Activated naive CD4-positive, alpha-beta T cell (primary cell): ENCODE results near the gene MCEE.
"Not testable (repeated sequence)": the region's sequence is repeated elsewhere in the genome, so short reads cannot be mapped to it uniquely, and the experiment has no call there.

Source experiments
- DNase-seq, 4 experiments: peaks; one replicate each; lab custom pipeline; 2025; lab: John Stamatoyannopoulos, UW

MCEE gene

DNA sequence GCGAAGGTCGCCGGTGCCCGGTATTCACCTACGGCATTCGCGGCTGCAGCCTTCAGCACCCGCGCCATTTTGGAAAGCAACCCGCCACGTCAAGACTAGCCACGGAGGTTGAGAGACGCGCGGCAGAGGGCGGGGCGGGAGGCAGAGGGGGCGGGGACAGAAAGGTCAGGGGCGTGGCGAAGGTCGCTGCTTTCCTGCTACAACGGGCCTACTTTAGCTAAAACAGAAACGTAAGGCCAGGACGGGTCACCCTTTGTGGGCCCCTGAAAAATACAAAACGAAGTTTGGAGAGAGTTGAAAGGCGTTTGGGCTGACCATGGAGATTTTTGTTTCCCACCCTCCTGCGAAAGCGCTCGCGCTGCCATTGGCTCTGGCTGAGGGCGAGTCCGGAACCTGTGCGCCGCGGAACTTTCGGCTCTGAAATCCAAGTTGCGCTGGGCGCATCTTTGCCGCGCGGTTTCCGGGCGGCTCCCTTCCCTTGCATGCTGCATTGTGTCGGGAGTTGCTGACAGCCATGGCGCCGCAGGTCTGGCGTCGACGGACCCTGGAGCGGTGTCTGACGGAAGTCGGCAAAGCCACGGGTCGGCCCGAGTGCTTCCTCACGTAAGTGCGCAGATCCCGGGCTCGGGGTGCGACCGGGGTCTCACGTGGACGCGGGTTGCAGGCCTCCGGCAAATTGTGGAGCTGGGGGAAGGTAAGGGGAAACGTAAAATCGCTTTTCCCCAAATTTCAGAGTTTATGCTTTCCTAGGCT, at the start of gene MCEE, which contains the start of gene MPHOSPH10:
MCEE (minus strand) TSS at position 78 of the 753 bp plus-strand sequence; CDS start at position 68, 10 bp downstream.
MPHOSPH10 (plus strand) TSS at position 483 of the 753 bp plus-strand sequence; CDS start at position 515, 32 bp downstream.
- peak; percentile 79 to 85 (median 84) for DNase-seq

GRCh38 chr2:71178836-71179235, 48.8 kb upstream of the MCEE start:
- DNase-seq = not testable (repeated sequence)

- no peak for DNase-seq
Observed at GRCh38 chr2:71174207-71174606, 44.2 kb upstream of the MCEE start.

GRCh38 chr2:71173096-71173495, 43.1 kb upstream of the MCEE start:
- DNase-seq = no peak

DNA sequence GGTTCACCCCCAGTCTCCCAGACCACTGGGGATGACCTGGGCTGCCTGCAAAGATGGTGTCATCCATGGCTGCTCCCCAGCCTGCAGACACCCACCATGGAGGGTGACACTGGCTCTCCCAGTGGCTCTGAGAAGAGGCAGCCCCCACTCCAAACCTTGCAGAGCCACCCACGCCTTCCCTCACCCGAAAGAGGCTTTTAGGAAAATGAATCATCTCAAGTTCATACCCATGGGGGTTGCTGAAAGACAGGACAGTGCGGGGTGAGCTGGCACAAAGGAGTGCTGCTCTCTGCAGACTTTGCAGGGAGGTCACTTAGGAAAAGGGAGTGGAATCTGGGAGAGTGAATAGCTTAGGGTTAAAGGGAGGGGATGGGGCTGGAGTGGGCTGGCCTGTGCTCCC, 36.8 kb upstream of the MCEE start:
- no peak for DNase-seq

- peak; percentile 12 to 47 (median 32) for DNase-seq
Observed at GRCh38 chr2:71157124-71157793, 27.2 kb upstream of the MCEE start.

GRCh38 chr2:71156573-71156972, 26.5 kb upstream of the MCEE start:
- DNase-seq = no peak

DNA sequence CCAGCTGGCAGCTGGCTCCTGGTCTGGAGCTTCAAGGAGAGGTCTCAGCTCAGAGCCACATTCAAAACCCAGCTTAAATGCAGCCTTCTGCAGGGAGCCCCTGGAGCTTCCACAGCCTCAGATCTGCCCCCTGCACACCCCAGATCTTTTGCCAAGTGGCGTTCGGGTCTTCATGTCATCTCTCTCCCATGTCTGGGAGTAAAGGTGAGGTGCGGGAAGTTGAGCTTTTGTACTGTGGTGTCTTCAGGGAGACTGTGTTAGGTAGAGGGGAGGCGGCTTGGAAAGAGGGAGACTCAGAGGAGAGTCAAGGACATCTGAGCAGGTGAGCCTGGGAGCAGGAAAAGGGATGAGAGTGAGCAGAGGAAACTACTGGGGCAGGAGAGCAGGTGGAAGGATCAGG, 25.8 kb upstream of the MCEE start:
- no peak for DNase-seq

- no peak for DNase-seq
Observed at GRCh38 chr2:71154798-71155197, 24.8 kb upstream of the MCEE start.

GRCh38 chr2:71154279-71154678, 24.2 kb upstream of the MCEE start:
- no peak for DNase-seq

- DNase-seq = no peak
Observed at GRCh38 chr2:71153585-71154224, 23.7 kb upstream of the MCEE start.

DNA sequence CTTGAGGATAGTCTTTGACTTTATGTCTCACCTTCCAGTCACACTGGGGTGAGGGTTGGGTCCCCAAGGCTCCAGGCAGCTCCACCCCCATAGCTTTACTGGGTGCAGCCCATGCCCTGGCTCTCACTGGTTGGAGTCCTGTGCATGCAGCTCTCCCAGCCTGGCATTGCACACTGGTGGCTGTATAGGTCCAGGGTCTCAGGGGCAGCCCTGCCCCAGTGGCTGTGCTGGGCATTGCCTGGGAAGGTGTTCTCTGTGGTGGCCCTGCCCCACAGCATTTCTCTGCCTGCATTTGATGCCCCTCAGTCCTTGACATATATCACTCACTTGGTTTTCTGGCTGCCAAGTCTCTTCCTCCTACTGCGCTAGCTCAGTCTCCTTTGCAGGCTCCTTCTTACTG, 21.6 kb upstream of the MCEE start:
- no peak for DNase-seq

GRCh38 chr2:71150082-71150816, 20.2 kb upstream of the MCEE start:
- DNase-seq = no peak

- no peak for DNase-seq
Observed at GRCh38 chr2:71148506-71149063, 18.6 kb upstream of the MCEE start.

GRCh38 chr2:71143782-71144181, 13.8 kb upstream of the MCEE start:
- no peak for DNase-seq

GRCh38 chr2:71136174-71136573, 6.1 kb upstream of the MCEE start:
- DNase-seq = no peak

GRCh38 chr2:71133603-71134002, 3.6 kb upstream of the MCEE start:
- DNase-seq = no peak

- DNase-seq = not testable (repeated sequence)
Observed at GRCh38 chr2:71131387-71132166, 1.5 kb upstream of the MCEE start.

GRCh38 chr2:71130905-71131244, 846 bp upstream of the MCEE start:
- DNase-seq = no peak

DNA sequence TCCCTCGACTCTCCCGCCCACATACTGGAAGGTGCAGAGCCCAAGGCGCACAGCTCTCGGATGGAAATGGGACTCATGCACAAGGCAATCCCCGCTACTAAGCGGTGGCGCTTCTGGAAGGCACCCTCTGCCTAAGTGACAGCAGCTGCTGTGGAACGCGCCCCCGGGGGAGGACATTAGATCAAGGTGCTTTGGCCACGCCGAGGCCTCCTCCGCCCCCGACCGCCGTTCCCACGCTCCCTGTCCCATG, 202 bp downstream of the MCEE start:
- DNase-seq = no peak

DNA sequence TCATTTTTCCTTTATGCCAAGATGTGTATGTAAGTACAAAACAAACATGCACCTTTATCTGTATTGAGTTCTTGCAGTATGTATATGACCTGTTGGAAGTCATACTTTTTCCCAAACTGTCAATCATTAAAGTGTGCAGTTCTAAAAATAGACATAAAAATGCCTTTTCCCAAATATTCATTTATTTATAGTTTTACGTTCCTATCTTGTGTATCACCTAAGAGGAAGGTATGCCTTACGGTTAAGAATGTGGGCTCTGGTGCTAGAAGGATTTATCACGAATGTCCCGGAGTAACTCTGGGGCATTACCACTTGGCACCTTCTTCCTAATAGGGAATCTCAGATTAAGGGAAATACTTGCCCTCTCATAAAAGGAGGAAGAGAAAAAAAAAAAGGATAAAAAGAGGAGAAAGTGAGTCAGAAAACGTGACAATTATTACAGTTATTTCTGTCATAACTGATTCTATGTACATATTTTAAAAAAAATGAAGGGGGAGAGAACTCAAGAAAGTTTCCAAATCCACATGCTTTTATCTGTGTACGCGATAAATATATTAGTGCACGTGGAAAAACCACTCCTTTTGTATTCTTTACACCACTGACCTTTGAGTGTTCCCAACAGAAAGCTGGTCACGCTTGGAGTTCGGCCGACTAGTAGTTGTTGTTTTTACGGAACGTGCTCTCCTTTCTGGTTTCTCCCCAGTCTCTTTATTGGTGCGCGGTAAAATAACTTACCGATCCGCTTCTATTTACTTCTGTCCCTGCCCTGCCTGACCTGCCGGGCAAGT, 721 bp downstream of the MCEE start:
- DNase-seq = no peak
